HEK293 (cell line): Measurements from ENCODE around the gene CDC42EP3.

Experiments used
- CTCF ChIA-PET: fragments of 350-600 bp; formaldehyde crosslinking; extraction: SDS; loops from one replicate; lab custom pipeline; 2021; ENCODE audit warnings: antibody characterized with exemption; lab: Yijun Ruan, JAX
- POLR2A ChIA-PET: fragments of 300-600 bp; formaldehyde crosslinking; extraction: SDS; loops from one replicate; lab custom pipeline; 2020; ENCODE audit warnings: antibody characterized with exemption, inconsistent platforms; lab: Yijun Ruan, JAX
- H3K27ac ChIP-seq: fragments of 200-500 bp; sonication (Bioruptor generic); 2 replicates; pipeline ENCODE4 v1.5.1; 2014; ENCODE audit warnings: low read depth, low read length, control low read depth, inconsistent platforms; ENCODE audit errors: extremely low read depth
- H3K36me3 ChIP-seq, 2 experiments: fragments of 200-500 bp in 1 of 2; sonication (Bioruptor generic) in 1 of 2; 1 replicate in 1 of 2; 2 replicates in 1 of 2; pipeline ENCODE4 v1.5.1; 2014 to 2017; ENCODE audit warnings: inconsistent platforms in 2 of 2, low read length in 2 of 2; ENCODE audit not compliant: control insufficient read depth in 2 of 2, insufficient read depth in 1 of 2
- H3K4me1 ChIP-seq: fragments of 200-500 bp; sonication (Bioruptor generic); 2 replicates; pipeline ENCODE4 v1.5.1; 2014; ENCODE audit warnings: mild to moderate bottlenecking, low read length, inconsistent platforms; ENCODE audit not compliant: control insufficient read depth, insufficient read depth
- H3K4me3 ChIP-seq: 2 replicates; pipeline ENCODE4 v1.5.1; 2011; ENCODE audit warnings: low read depth, mild to moderate bottlenecking, control low read depth, low read length, moderate library complexity
- H3K9me3 ChIP-seq: fragments of 200-500 bp; sonication (Bioruptor generic); 2 replicates; pipeline ENCODE4 v1.5.1; 2014; ENCODE audit warnings: low read depth, low read length, inconsistent platforms; ENCODE audit not compliant: control insufficient read depth, insufficient read depth
- GLIS1 ChIP-seq: fragments of 450-650 bp; formaldehyde crosslinking; IDR thresholded peaks from 2 replicates; pipeline ENCODE4 v1.5.1; 2016; ENCODE audit warnings: missing biosample characterization, missing genetic modification characterization
- MEIS1 ChIP-seq: sonication (generic); formaldehyde crosslinking; IDR thresholded peaks from 2 replicates; pipeline ENCODE4 v1.8.1; 2022; ENCODE audit warnings: missing genetic modification reagents, mild to moderate bottlenecking, borderline replicate concordance
- SP7 ChIP-seq: fragments of 450-650 bp; formaldehyde crosslinking; IDR thresholded peaks from 2 replicates; pipeline ENCODE4 v1.5.1; 2016; ENCODE audit warnings: missing biosample characterization, missing genetic modification characterization
- ZBTB7A ChIP-seq: fragments of 450-650 bp; formaldehyde crosslinking; IDR thresholded peaks from 2 replicates; pipeline ENCODE4 v1.5.1; 2016; ENCODE audit warnings: low read depth, missing biosample characterization, missing genetic modification characterization
- ZNF155 ChIP-seq: fragments of 450-650 bp; formaldehyde crosslinking; IDR thresholded peaks from 2 replicates; pipeline ENCODE4 v1.5.1; 2016; ENCODE audit warnings: missing biosample characterization, missing genetic modification characterization
- ZNF19 ChIP-seq: fragments of 450-650 bp; formaldehyde crosslinking; IDR thresholded peaks from 2 replicates; pipeline ENCODE4; 2016; ENCODE audit warnings: missing biosample characterization, missing genetic modification characterization, low read depth
- ZNF302 ChIP-seq: fragments of 450-650 bp; formaldehyde crosslinking; IDR thresholded peaks from 2 replicates; pipeline ENCODE4 v1.5.1; 2016; ENCODE audit warnings: missing biosample characterization, missing genetic modification characterization, low read depth
- ZNF335 ChIP-seq: fragments of 450-650 bp; formaldehyde crosslinking; conservative IDR thresholded peaks from 2 replicates; pipeline ENCODE4 v1.5.1; 2016; ENCODE audit warnings: missing biosample characterization, missing genetic modification characterization
- ZNF544 ChIP-seq: fragments of 450-650 bp; formaldehyde crosslinking; IDR thresholded peaks from 2 replicates; pipeline ENCODE4 v1.5.0; 2017; ENCODE audit warnings: missing biosample characterization, missing genetic modification characterization
- ZNF549 ChIP-seq: fragments of 450-650 bp; IDR thresholded peaks from 2 replicates; pipeline ENCODE4 v1.5.1; 2018; ENCODE audit warnings: missing biosample characterization, missing genetic modification characterization, mild to moderate bottlenecking, inconsistent platforms, moderate library complexity
- ZNF623 ChIP-seq: fragments of 450-650 bp; formaldehyde crosslinking; IDR thresholded peaks from 2 replicates; pipeline ENCODE4 v1.5.1; 2016; ENCODE audit warnings: missing biosample characterization, missing genetic modification characterization
- ZNF624 ChIP-seq: fragments of 450-650 bp; formaldehyde crosslinking; IDR thresholded peaks from 2 replicates; pipeline ENCODE4 v1.5.1; 2017; ENCODE audit warnings: missing biosample characterization, missing genetic modification characterization
- ZNF843 ChIP-seq: fragments of 450-650 bp; formaldehyde crosslinking; IDR thresholded peaks from 2 replicates; pipeline ENCODE4 v1.5.1; 2016; ENCODE audit warnings: missing biosample characterization, missing genetic modification characterization
- TF ChIP-seq, protein P1 (sequence below): sonication (generic); formaldehyde crosslinking; IDR thresholded peaks from 2 replicates; pipeline ENCODE4 v1.8.1; 2022; ENCODE audit warnings: mild to moderate bottlenecking, moderate library complexity, missing genetic modification reagents
- TF ChIP-seq, protein P2 (sequence below): fragments of 450-650 bp; formaldehyde crosslinking; IDR thresholded peaks from 2 replicates; pipeline ENCODE4 v1.5.1; 2016; ENCODE audit warnings: missing biosample characterization, missing genetic modification characterization, borderline replicate concordance
- TF ChIP-seq, protein P3 (sequence below): fragments of 450-650 bp; IDR thresholded peaks from 2 replicates; pipeline ENCODE4 v1.5.1; 2018; ENCODE audit warnings: missing biosample characterization, mild to moderate bottlenecking, missing genetic modification characterization
- TF ChIP-seq, protein P4 (sequence below): fragments of 450-650 bp; formaldehyde crosslinking; IDR thresholded peaks from 2 replicates; pipeline ENCODE4; 2016; ENCODE audit warnings: missing biosample characterization, missing genetic modification characterization
- TF ChIP-seq, protein P5 (sequence below): fragments of 450-650 bp; formaldehyde crosslinking; IDR thresholded peaks from 2 replicates; pipeline ENCODE4 v1.5.1; 2016; ENCODE audit warnings: missing biosample characterization, missing genetic modification characterization

Gene CDC42EP3

DNA sequence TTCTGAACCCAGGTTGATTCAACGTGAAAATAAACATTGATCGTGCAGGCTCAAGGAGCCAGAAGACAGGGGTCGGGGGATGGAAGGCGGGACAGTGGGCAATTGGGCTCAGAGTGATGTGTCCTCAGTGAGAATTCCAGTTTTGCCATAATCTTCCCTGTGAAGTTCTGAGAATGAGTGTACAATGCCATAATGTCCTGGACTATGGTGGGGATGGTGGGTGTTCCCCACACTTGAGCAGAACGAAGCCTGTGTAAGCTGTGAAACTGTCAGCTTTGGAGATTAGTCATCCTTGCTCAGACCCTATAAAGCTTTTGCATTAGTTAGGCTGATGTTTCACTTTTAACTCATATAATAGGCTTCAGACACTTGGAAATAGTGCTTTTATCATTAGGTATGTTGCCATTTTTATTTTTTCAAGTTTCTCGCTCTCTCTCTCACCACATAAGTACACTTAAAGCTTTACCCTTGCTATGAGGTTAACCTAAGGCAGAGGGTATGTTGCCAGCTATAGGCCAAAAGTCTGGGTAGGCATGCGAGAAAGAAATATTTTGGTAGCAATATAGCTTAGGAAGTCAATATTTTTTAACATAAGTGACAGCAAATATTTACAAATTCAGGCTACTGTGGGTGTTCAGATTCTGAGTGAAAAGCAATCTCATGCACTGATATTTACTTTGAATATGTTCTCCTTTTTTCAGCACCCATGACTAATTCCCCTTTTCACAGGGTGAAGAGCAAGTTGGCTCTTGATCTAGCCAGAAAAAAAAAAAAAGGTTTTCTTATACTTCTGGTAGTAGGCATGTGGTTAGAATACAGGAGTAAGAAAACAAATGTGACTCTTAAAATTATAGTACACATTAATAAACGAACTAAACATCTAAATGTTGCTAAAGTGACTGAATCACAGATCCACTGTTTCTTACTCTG, 47.2 kb downstream of the CDC42EP3 start (continued):
- TF ChIP-seq ZNF624 (tag by site-specific recombination) (no peak), ZNF544 (tag by site-specific recombination) (no peak), ZBTB7A (no peak)
- TF ChIP-seq, protein P1, sequence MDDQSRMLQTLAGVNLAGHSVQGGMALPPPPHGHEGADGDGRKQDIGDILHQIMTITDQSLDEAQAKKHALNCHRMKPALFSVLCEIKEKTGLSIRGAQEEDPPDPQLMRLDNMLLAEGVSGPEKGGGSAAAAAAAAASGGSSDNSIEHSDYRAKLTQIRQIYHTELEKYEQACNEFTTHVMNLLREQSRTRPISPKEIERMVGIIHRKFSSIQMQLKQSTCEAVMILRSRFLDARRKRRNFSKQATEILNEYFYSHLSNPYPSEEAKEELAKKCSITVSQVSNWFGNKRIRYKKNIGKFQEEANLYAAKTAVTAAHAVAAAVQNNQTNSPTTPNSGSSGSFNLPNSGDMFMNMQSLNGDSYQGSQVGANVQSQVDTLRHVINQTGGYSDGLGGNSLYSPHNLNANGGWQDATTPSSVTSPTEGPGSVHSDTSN (CRISPR knock-in tag), result no peak

DNA sequence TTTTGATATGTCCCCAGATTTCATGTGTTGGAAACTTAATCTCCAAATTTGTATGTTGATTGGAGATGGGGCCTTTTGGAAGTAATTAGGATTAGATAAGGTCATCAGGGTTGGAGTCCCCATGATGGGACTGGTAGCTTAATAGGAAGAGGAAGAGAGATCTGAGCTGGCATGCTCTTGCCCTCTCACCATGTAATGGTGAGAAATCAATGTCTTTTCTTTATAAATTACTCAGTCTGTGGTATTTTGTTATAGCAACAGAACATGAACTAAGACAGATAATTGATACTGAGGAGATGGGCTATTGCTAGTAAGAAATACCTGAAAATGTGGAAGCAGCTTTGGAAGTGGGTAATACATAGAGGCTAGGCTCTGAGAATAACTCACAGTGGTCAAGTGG, 48.0 kb downstream of the CDC42EP3 start:
- Histone ChIP-seq H3K27ac (no peak overlapping the region), H3K4me3 (no peak overlapping the region), H3K4me1 (no peaks in the 10 kb centered on the region), H3K9me3 (no peaks in the 10 kb centered on the region), H3K36me3 (no peaks in the 10 kb centered on the region)
- ChIA-PET POLR2A (no interaction called here), CTCF (interaction anchor here (0.6 to 1.2 kb wide), 4 partner anchors 26 to 254 kb away, joined by 3 to 5 read pairs (median 4); no protein-coding TSS in a partner anchor)
- TF ChIP-seq ZNF549 (tag by site-specific recombination), result no peak
- TF ChIP-seq ZNF623, result no peak
- no peak for TF ChIP-seq ZNF155 (tag by site-specific recombination)
- TF ChIP-seq, protein P2, sequence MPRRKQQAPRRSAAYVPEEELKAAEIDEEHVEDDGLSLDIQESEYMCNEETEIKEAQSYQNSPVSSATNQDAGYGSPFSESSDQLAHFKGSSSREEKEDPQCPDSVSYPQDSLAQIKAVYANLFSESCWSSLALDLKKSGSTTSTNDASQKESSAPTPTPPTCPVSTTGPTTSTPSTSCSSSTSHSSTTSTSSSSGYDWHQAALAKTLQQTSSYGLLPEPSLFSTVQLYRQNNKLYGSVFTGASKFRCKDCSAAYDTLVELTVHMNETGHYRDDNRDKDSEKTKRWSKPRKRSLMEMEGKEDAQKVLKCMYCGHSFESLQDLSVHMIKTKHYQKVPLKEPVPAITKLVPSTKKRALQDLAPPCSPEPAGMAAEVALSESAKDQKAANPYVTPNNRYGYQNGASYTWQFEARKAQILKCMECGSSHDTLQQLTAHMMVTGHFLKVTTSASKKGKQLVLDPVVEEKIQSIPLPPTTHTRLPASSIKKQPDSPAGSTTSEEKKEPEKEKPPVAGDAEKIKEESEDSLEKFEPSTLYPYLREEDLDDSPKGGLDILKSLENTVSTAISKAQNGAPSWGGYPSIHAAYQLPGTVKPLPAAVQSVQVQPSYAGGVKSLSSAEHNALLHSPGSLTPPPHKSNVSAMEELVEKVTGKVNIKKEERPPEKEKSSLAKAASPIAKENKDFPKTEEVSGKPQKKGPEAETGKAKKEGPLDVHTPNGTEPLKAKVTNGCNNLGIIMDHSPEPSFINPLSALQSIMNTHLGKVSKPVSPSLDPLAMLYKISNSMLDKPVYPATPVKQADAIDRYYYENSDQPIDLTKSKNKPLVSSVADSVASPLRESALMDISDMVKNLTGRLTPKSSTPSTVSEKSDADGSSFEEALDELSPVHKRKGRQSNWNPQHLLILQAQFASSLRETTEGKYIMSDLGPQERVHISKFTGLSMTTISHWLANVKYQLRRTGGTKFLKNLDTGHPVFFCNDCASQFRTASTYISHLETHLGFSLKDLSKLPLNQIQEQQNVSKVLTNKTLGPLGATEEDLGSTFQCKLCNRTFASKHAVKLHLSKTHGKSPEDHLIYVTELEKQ (tag by site-specific recombination), result no peak
- no peak for TF ChIP-seq ZNF335

DNA sequence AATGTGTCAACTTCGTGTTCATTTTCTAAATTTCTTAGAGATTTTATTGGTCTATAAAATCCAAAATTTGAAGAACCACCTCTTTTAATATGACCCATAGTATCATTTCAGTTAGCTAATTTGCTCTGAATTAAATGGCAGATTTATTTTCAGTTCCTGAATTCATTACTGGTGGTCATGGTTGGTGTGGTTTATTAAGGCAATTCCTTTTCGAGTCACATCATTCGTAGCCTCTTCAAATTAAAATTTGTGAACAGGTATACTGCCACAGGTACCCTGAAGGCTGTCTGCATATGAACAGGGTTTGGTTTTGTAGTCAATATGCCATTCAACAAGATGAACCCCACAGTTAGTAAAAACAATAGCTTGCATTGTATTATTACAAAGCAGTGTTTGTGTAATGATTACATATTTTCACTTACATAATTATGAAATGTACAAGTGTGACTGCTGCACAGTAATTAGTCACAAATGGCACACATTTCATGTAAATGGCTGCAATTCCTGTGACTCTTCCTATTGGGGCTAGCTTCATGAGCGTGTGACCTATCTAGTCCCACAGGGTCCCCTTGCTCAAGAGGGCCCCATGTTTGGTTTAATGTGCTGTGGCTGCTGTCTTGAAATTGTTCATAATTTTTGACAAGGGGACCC, 48.9 kb downstream of the CDC42EP3 start:
- no peak overlapping the region for H3K4me3 ChIP-seq
- no peaks in the 10 kb centered on the region for H3K4me1 ChIP-seq
- ChIA-PET CTCF (interaction anchor here (0.6 to 1.2 kb wide), 3 partner anchors 69 to 255 kb away, joined by 3 to 5 read pairs (median 3); no protein-coding TSS in a partner anchor), POLR2A (no interaction called here)
- H3K36me3 ChIP-seq, result no peaks in the 10 kb centered on the region
- no peak overlapping the region for H3K27ac ChIP-seq
- no peaks in the 10 kb centered on the region for H3K9me3 ChIP-seq
- TF ChIP-seq ZNF843 (tag by site-specific recombination) (no peak), ZNF302 (no peak), MEIS1 (CRISPR knock-in tag) (no peak)

DNA sequence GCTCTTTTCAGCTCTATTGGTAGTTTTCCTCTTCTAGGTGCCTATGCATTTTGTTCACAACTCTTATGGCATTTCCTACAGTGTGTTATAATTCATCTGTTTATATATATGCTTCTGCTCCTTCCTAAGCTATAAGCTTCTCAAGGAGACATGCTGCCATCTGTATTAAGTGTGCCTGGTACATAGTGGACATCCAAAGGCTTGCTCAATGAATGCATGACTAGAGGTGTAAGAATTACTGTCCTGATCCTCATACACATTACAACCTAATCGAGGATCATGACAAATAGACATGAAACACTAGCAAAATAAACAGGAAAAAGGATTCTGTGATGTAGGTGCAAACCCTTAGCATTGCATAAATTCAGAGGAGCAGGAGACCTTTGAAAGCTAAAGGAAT, 50.2 kb downstream of the CDC42EP3 start:
- H3K36me3 ChIP-seq, result no peaks in the 10 kb centered on the region
- H3K4me3 ChIP-seq, result no peak overlapping the region
- ChIA-PET POLR2A (no interaction called here), CTCF (interaction anchor here (1.1 to 1.4 kb wide), 2 partner anchors 44 to 207 kb away, joined by 4 read pairs; no protein-coding TSS in a partner anchor)
- H3K27ac ChIP-seq, result no peak overlapping the region
- TF ChIP-seq ZNF19 (tag by site-specific recombination) (no peak), SP7 (no peak), GLIS1 (tag by site-specific recombination) (no peak)
- TF ChIP-seq, protein P3, sequence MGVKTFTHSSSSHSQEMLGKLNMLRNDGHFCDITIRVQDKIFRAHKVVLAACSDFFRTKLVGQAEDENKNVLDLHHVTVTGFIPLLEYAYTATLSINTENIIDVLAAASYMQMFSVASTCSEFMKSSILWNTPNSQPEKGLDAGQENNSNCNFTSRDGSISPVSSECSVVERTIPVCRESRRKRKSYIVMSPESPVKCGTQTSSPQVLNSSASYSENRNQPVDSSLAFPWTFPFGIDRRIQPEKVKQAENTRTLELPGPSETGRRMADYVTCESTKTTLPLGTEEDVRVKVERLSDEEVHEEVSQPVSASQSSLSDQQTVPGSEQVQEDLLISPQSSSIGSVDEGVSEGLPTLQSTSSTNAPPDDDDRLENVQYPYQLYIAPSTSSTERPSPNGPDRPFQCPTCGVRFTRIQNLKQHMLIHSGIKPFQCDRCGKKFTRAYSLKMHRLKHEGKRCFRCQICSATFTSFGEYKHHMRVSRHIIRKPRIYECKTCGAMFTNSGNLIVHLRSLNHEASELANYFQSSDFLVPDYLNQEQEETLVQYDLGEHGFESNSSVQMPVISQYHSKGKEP (tag by site-specific recombination), result no peak
- TF ChIP-seq, protein P4, sequence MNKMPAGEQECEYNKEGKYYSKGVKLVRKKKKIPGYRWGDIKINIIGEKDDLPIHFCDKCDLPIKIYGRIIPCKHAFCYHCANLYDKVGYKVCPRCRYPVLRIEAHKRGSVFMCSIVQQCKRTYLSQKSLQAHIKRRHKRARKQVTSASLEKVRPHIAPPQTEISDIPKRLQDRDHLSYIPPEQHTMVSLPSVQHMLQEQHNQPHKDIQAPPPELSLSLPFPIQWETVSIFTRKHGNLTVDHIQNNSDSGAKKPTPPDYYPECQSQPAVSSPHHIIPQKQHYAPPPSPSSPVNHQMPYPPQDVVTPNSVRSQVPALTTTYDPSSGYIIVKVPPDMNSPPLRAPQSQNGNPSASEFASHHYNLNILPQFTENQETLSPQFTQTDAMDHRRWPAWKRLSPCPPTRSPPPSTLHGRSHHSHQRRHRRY, result no peak
- TF ChIP-seq, protein P5, sequence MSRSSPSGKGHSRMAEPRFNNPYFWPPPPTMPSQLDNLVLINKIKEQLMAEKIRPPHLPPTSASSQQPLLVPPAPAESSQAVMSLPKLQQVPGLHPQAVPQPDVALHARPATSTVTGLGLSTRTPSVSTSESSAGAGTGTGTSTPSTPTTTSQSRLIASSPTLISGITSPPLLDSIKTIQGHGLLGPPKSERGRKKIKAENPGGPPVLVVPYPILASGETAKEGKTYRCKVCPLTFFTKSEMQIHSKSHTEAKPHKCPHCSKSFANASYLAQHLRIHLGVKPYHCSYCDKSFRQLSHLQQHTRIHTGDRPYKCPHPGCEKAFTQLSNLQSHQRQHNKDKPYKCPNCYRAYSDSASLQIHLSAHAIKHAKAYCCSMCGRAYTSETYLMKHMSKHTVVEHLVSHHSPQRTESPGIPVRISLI (tag by site-specific recombination), result no peak
- H3K4me1 ChIP-seq, result no peaks in the 10 kb centered on the region
- no peaks in the 10 kb centered on the region for H3K9me3 ChIP-seq
